Measurements from ENCODE around the gene CHFR. TPM values are rescaled to one million over a fixed set of nuclear protein-coding genes. Genes with fewer than 3 reads are reported as not detected.
A peak's percentile ranks its signal among the peaks of the same experiment; 100 is the strongest.

Gene CHFR
- total and polyA plus RNA-seq, 2 of the 4 experiments (the other 2 are of a cell fraction), result 13.4 to 35.3 TPM

DNA sequence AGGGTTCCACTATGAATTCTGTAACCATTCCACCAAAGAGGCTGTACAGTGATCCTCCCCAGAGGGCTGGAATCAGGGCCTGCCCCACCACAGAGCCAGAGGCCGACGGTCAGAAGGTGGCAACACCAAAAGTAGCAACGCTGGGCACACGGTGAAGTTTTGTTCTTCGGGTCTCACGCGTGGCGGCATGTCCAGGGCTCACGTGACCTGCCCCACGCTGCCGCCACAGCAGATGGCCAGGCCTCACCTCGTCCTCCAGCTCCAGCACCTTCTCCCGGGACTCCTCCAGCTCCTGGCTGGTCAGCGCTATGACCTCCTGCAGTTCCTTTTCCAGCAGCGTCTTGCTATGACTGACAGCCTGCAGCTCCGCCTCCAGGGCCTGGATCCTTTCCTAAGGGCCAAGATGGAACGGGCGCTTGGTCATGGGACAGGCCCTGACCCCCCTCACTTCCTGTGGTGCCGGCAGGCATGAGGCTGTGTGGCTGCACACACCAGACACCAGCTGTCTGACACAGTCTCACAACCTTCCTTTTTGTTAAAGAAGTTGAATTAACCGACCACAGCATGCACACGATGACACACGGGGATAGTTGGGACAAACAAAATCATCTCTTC lies 103.4 kb downstream of the CHFR start:
- dilution Hi-C loops (cut with HindIII; ENCODE audit: low sequenced_read_pairs, unreplicated experiment), result no loop called here

More for the DNA sequence above, 103.4 kb downstream of the CHFR start:
- H4K5ac ChIP-seq (ENCODE audit: low read depth, low read length), result no peak overlapping the region
- H2BK5ac ChIP-seq (ENCODE audit: low read depth, low read length, poor library complexity, severe bottlenecking), result no peak overlapping the region
- BruUV-seq (replicated peaks), result no TSS peak
- H3K18ac ChIP-seq (ENCODE audit: low read depth, low read length), result no peak overlapping the region
- H3K9me1 ChIP-seq (ENCODE audit: insufficient read depth, low read length), result peaks cover 10% of the 10 kb centered on the region
- peaks cover 80% of the 10 kb centered on the region for H3K36me3 ChIP-seq (ENCODE audit: control insufficient read depth, insufficient read depth, low read length)
- no peak overlapping the region for H3K23ac ChIP-seq (ENCODE audit: low read depth, low read length)
- peaks cover 12 to 50% of the 10 kb centered on the region in 2 experiments; a peak in 3 of 4 replicates for H3K79me1 ChIP-seq (ENCODE audit: low read depth in 1 of 2, low read length in 2 of 2)
- H3K9ac ChIP-seq (ENCODE audit: low read depth, low read length), result no peak overlapping the region
- CTCF ChIA-PET, result no interaction called here
- H4K91ac ChIP-seq (ENCODE audit: insufficient read depth, low read depth, low read length), result no peak overlapping the region
- H4K20me1 ChIP-seq (ENCODE audit: insufficient read depth, low read length), result peaks cover 57% of the 10 kb centered on the region
- WGBS, 2 experiments (ENCODE audit: extremely low coverage in 2 of 2, insufficient read length in 1 of 2), result 95% methylated on average over 18 of the region's 22 CpGs; no CpG with 5 or more reads in 1 of the 2 experiments
- no peak overlapping the region for H3K56ac ChIP-seq (ENCODE audit: extremely low read depth, insufficient read depth, low read length)
- in situ Hi-C loops (cut with MboI; ENCODE audit: low sequenced_read_pairs), result no loop called here
- no peaks in the 10 kb centered on the region for H3K27me3 ChIP-seq (ENCODE audit: control insufficient read depth, insufficient read depth, low read length)
- POLR2A ChIA-PET (ENCODE audit: unreplicated experiment), result no interaction called here
- H2BK15ac ChIP-seq (ENCODE audit: low read depth, low read length), result no peak overlapping the region
- H2AK9ac ChIP-seq (replicated peaks; ENCODE audit: low read depth, low read length, poor library complexity), result peak overlapping the region; percentile 65
- H2AFZ ChIP-seq (replicated peaks; ENCODE audit: low read length, poor library complexity), result peak overlapping the region; percentile 43
- no peak overlapping the region for H3K14ac ChIP-seq (replicated peaks; ENCODE audit: low read depth, low read length)
- H3K27ac ChIP-seq (ENCODE audit: insufficient read depth, low read length), result no peak overlapping the region
- intact Hi-C loops (cut with micrococcal nuclease), result no loop called here
- H2AK5ac ChIP-seq (ENCODE audit: low read depth, low read length), result no peak overlapping the region
- no peak overlapping the region for H2BK120ac ChIP-seq (ENCODE audit: low read depth, low read length)
- H3K4me2 ChIP-seq (ENCODE audit: low read depth, low read length), result no peak overlapping the region
- no peak overlapping the region for H4K8ac ChIP-seq (ENCODE audit: low read depth in 2 of 2, low read length in 2 of 2)
- no peak for DNase-seq
- H3K9me3 ChIP-seq (ENCODE audit: control insufficient read depth, insufficient read depth, low read length), result no peaks in the 10 kb centered on the region
- TF ChIP-seq MAZ (IDR thresholded peaks at IDR 0.05; ENCODE audit: borderline replicate concordance, low read depth, low read length) (no peak), POLR2A (IDR thresholded peaks at IDR 0.05; ENCODE audit: low read depth, low read length) (no peak), CEBPB (IDR thresholded peaks at IDR 0.05; ENCODE audit: low read depth, low read length) (no peak), NFE2L2 (IDR thresholded peaks at IDR 0.05; ENCODE audit: low read depth, low read length) (no peak), RAD21 (IDR thresholded peaks at IDR 0.05; ENCODE audit: low read length) (no peak), RCOR1 (IDR thresholded peaks at IDR 0.05; ENCODE audit: insufficient replicate concordance, low read length) (no peak), BHLHE40 (IDR thresholded peaks at IDR 0.05; ENCODE audit: low read depth, low read length) (no peak), MXI1 (IDR thresholded peaks at IDR 0.05; ENCODE audit: borderline replicate concordance, low read depth, low read length) (no peak), MAFK (IDR thresholded peaks at IDR 0.05; ENCODE audit: low read depth, low read length) (no peak), FOS (IDR thresholded peaks at IDR 0.05; ENCODE audit: low read depth, low read length) (no peak), CHD1 (IDR thresholded peaks at IDR 0.05; ENCODE audit: low read depth, low read length) (no peak), RFX5 (IDR thresholded peaks at IDR 0.05; ENCODE audit: low read depth, low read length) (no peak), SMC3 (IDR thresholded peaks at IDR 0.05; ENCODE audit: low read depth, low read length) (no peak)
- TF ChIP-seq, protein P1, sequence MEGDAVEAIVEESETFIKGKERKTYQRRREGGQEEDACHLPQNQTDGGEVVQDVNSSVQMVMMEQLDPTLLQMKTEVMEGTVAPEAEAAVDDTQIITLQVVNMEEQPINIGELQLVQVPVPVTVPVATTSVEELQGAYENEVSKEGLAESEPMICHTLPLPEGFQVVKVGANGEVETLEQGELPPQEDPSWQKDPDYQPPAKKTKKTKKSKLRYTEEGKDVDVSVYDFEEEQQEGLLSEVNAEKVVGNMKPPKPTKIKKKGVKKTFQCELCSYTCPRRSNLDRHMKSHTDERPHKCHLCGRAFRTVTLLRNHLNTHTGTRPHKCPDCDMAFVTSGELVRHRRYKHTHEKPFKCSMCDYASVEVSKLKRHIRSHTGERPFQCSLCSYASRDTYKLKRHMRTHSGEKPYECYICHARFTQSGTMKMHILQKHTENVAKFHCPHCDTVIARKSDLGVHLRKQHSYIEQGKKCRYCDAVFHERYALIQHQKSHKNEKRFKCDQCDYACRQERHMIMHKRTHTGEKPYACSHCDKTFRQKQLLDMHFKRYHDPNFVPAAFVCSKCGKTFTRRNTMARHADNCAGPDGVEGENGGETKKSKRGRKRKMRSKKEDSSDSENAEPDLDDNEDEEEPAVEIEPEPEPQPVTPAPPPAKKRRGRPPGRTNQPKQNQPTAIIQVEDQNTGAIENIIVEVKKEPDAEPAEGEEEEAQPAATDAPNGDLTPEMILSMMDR (conservative IDR thresholded peaks at IDR 0.05; ENCODE audit: low read depth, low read length), result no peak
- TF ChIP-seq, protein P2, sequence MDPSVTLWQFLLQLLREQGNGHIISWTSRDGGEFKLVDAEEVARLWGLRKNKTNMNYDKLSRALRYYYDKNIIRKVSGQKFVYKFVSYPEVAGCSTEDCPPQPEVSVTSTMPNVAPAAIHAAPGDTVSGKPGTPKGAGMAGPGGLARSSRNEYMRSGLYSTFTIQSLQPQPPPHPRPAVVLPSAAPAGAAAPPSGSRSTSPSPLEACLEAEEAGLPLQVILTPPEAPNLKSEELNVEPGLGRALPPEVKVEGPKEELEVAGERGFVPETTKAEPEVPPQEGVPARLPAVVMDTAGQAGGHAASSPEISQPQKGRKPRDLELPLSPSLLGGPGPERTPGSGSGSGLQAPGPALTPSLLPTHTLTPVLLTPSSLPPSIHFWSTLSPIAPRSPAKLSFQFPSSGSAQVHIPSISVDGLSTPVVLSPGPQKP (IDR thresholded peaks at IDR 0.05; ENCODE audit: borderline replicate concordance, low read depth, low read length), result no peak
- TF ChIP-seq, protein P3, sequence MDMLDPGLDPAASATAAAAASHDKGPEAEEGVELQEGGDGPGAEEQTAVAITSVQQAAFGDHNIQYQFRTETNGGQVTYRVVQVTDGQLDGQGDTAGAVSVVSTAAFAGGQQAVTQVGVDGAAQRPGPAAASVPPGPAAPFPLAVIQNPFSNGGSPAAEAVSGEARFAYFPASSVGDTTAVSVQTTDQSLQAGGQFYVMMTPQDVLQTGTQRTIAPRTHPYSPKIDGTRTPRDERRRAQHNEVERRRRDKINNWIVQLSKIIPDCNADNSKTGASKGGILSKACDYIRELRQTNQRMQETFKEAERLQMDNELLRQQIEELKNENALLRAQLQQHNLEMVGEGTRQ (IDR thresholded peaks at IDR 0.05; ENCODE audit: low read depth, low read length), result no peak
- no peak overlapping the region for H3K4ac ChIP-seq (ENCODE audit: low read depth, low read length)
- no peak overlapping the region for H3K4me3 ChIP-seq (ENCODE audit: insufficient read depth, low read depth, low read length)
- ATAC-seq (ENCODE audit: low read depth), result no peak
- no peaks in the 10 kb centered on the region for H3K4me1 ChIP-seq (ENCODE audit: control insufficient read depth, insufficient read depth, low read length)
- H2BK20ac ChIP-seq (ENCODE audit: low read depth, low read length), result no peak overlapping the region
